ENCODE data around the gene COL23A1. TPM values are rescaled to one million over a fixed set of nuclear protein-coding genes. Genes with fewer than 3 reads are reported as not detected.

The COL23A1 gene
- total and polyA plus RNA-seq, 8 donors, result 0.52 to 9.5 (median 7.5) TPM

GRCh38 chr5:178551468-178551867 lies 38.7 kb downstream of the COL23A1 start:
- TF ChIP-seq CTCF (IDR thresholded peaks at IDR 0.05), result no peak
- ATAC-seq, result no peak
- H3K27ac ChIP-seq, result no peak overlapping the region
- H3K4me1 ChIP-seq, result peaks cover 0 to 4% of the 10 kb centered on the region in 2 donors
- no peaks in the 10 kb centered on the region for H3K36me3 ChIP-seq
- H3K4me3 ChIP-seq, result no peak overlapping the region
- H3K27me3 ChIP-seq, result no peaks in the 10 kb centered on the region
- intact Hi-C loops (cut with DNase I), result loop anchor here in 1 of 2 donors (5.0 kb wide), 1 partner anchor 274 kb away; no protein-coding TSS in a partner anchor
- H3K9me3 ChIP-seq, result no peaks in the 10 kb centered on the region
- DNase-seq, result no peak

- intact Hi-C loops (cut with DNase I), result loop anchor here in 1 of 2 donors (5.0 kb wide), 1 partner anchor 274 kb away; no protein-coding TSS in a partner anchor
- no peaks in the 10 kb centered on the region for H3K9me3 ChIP-seq
- peaks cover 0 to 4% of the 10 kb centered on the region in 2 donors for H3K4me1 ChIP-seq
- TF ChIP-seq CTCF (IDR thresholded peaks at IDR 0.05), result peak; percentile 23 to 39
- ATAC-seq, result peak; percentile 31
- no peaks in the 10 kb centered on the region for H3K27me3 ChIP-seq
- H3K36me3 ChIP-seq, result no peaks in the 10 kb centered on the region
- H3K4me3 ChIP-seq, result no peak overlapping the region
- no peak overlapping the region for H3K27ac ChIP-seq
- DNase-seq, result peak in 1 of 4 donors; percentile 22
These were observed 39.1 kb downstream of the COL23A1 start for GRCh38 chr5:178551059-178551458.

- no peak for TF ChIP-seq CTCF (IDR thresholded peaks at IDR 0.05)
- intact Hi-C loops (cut with DNase I), result no loop called here
- Histone ChIP-seq H3K27me3 (no peaks in the 10 kb centered on the region), H3K36me3 (no peaks in the 10 kb centered on the region), H3K27ac (no peak overlapping the region), H3K4me1 (peaks cover 0 to 4% of the 10 kb centered on the region in 2 donors), H3K4me3 (no peak overlapping the region), H3K9me3 (no peaks in the 10 kb centered on the region)
- DNase-seq (no peak), ATAC-seq (no peak)
These were observed 41.4 kb downstream of the COL23A1 start for GRCh38 chr5:178548746-178549145.

- no peaks in the 10 kb centered on the region for H3K27me3 ChIP-seq
- no peak overlapping the region for H3K27ac ChIP-seq
- H3K4me3 ChIP-seq, result no peak overlapping the region
- no peak for TF ChIP-seq CTCF (IDR thresholded peaks at IDR 0.05)
- ATAC-seq (no peak), DNase-seq (no peak)
- intact Hi-C loops (cut with DNase I), result no loop called here
- no peaks in the 10 kb centered on the region for H3K36me3 ChIP-seq
- H3K9me3 ChIP-seq, result no peaks in the 10 kb centered on the region
- H3K4me1 ChIP-seq, result peaks cover 0 to 9% of the 10 kb centered on the region in 2 donors
These were observed 42.3 kb downstream of the COL23A1 start for GRCh38 chr5:178547753-178548415.

- Histone ChIP-seq H3K9me3 (no peaks in the 10 kb centered on the region), H3K4me1 (peaks cover 0 to 12% of the 10 kb centered on the region in 2 donors), H3K27ac (no peak overlapping the region), H3K36me3 (no peaks in the 10 kb centered on the region), H3K27me3 (no peaks in the 10 kb centered on the region), H3K4me3 (no peak overlapping the region)
- no peak for ATAC-seq
- intact Hi-C loops (cut with DNase I), result no loop called here
- no peak for TF ChIP-seq CTCF (IDR thresholded peaks at IDR 0.05)
- DNase-seq, result no peak
These were observed 43.0 kb downstream of the COL23A1 start for GRCh38 chr5:178547052-178547666.
